GM23248 (cell line): ENCODE measurements around the gene PREX1.

Experiments used
- EZH2 ChIP-seq: fragments of 200-600 bp; sonication (generic); IDR thresholded peaks from 2 replicates; pipeline ENCODE4 v1.6.1; 2018; ENCODE audit warnings: antibody characterized with exemption, mild to moderate bottlenecking; ENCODE audit not compliant: insufficient read depth, poor library complexity, severe bottlenecking
- EZH2phosphoT487 ChIP-seq: fragments of 200-600 bp; sonication (generic); IDR thresholded peaks from 2 replicates; pipeline ENCODE4 v1.6.1; 2018; ENCODE audit warnings: antibody characterized with exemption, moderate library complexity, mild to moderate bottlenecking, low read depth; ENCODE audit not compliant: insufficient read depth

GRCh38 chr20:48766205-48766604 lies 61.6 kb downstream of the PREX1 start:
- TF ChIP-seq EZH2 (no peak), EZH2phosphoT487 (no peak)
